HEK293 (cell line): ENCODE data around the gene FERD3L.
"Not testable (repeated sequence)": the region's sequence is repeated elsewhere in the genome, so short reads cannot be mapped to it uniquely, and the experiment has no call there.

Source experiments
- CTCF ChIA-PET: fragments of 350-600 bp; formaldehyde crosslinking; extraction: SDS; loops from one replicate; lab custom pipeline; 2021; ENCODE audit warnings: antibody characterized with exemption; lab: Yijun Ruan, JAX
- POLR2A ChIA-PET: fragments of 300-600 bp; formaldehyde crosslinking; extraction: SDS; loops from one replicate; lab custom pipeline; 2020; ENCODE audit warnings: antibody characterized with exemption, inconsistent platforms; lab: Yijun Ruan, JAX
- H3K27ac ChIP-seq: fragments of 200-500 bp; sonication (Bioruptor generic); 2 replicates; pipeline ENCODE4 v1.5.1; 2014; ENCODE audit warnings: low read depth, low read length, control low read depth, inconsistent platforms; ENCODE audit errors: extremely low read depth
- H3K36me3 ChIP-seq, 2 experiments: fragments of 200-500 bp in 1 of 2; sonication (Bioruptor generic) in 1 of 2; 1 replicate in 1 of 2; 2 replicates in 1 of 2; pipeline ENCODE4 v1.5.1; 2014 to 2017; ENCODE audit warnings: inconsistent platforms in 2 of 2, low read length in 2 of 2; ENCODE audit not compliant: control insufficient read depth in 2 of 2, insufficient read depth in 1 of 2
- H3K4me1 ChIP-seq: fragments of 200-500 bp; sonication (Bioruptor generic); 2 replicates; pipeline ENCODE4 v1.5.1; 2014; ENCODE audit warnings: mild to moderate bottlenecking, low read length, inconsistent platforms; ENCODE audit not compliant: control insufficient read depth, insufficient read depth
- H3K4me3 ChIP-seq: 2 replicates; pipeline ENCODE4 v1.5.1; 2011; ENCODE audit warnings: low read depth, mild to moderate bottlenecking, control low read depth, low read length, moderate library complexity
- H3K9me3 ChIP-seq: fragments of 200-500 bp; sonication (Bioruptor generic); 2 replicates; pipeline ENCODE4 v1.5.1; 2014; ENCODE audit warnings: low read depth, low read length, inconsistent platforms; ENCODE audit not compliant: control insufficient read depth, insufficient read depth
- ELK4 ChIP-seq: IDR thresholded peaks from 2 replicates; pipeline ENCODE4 v1.6.1; 2011; ENCODE audit warnings: mild to moderate bottlenecking, low read depth, low read length, borderline replicate concordance
- GLIS1 ChIP-seq: fragments of 450-650 bp; formaldehyde crosslinking; IDR thresholded peaks from 2 replicates; pipeline ENCODE4 v1.5.1; 2016; ENCODE audit warnings: missing biosample characterization, missing genetic modification characterization
- KLF16 ChIP-seq: fragments of 450-650 bp; formaldehyde crosslinking; IDR thresholded peaks from 2 replicates; pipeline ENCODE4 v1.5.1; 2017; ENCODE audit warnings: missing biosample characterization, missing genetic modification characterization
- MYNN ChIP-seq: fragments of 450-650 bp; formaldehyde crosslinking; IDR thresholded peaks from 2 replicates; pipeline ENCODE4 v1.5.1; 2016; ENCODE audit warnings: missing biosample characterization, missing genetic modification characterization, borderline replicate concordance
- PRDM2 ChIP-seq: fragments of 450-650 bp; formaldehyde crosslinking; IDR thresholded peaks from 2 replicates; pipeline ENCODE4 v1.5.1; 2016; ENCODE audit warnings: missing biosample characterization, missing genetic modification characterization, borderline replicate concordance
- SP3 ChIP-seq: fragments of 450-650 bp; formaldehyde crosslinking; IDR thresholded peaks from 2 replicates; pipeline ENCODE4 v1.5.1; 2016; ENCODE audit warnings: missing biosample characterization, missing genetic modification characterization
- ZBTB6 ChIP-seq: fragments of 450-650 bp; formaldehyde crosslinking; IDR thresholded peaks from 2 replicates; pipeline ENCODE4 v1.5.1; 2017; ENCODE audit warnings: missing biosample characterization, missing genetic modification characterization
- ZNF335 ChIP-seq: fragments of 450-650 bp; formaldehyde crosslinking; conservative IDR thresholded peaks from 2 replicates; pipeline ENCODE4 v1.5.1; 2016; ENCODE audit warnings: missing biosample characterization, missing genetic modification characterization
- ZNF341 ChIP-seq: fragments of 450-650 bp; formaldehyde crosslinking; IDR thresholded peaks from 2 replicates; pipeline ENCODE4; 2016; ENCODE audit warnings: low read depth, missing biosample characterization, missing genetic modification characterization
- ZNF394 ChIP-seq: fragments of 450-650 bp; formaldehyde crosslinking; IDR thresholded peaks from 2 replicates; pipeline ENCODE4 v1.5.1; 2016; ENCODE audit warnings: missing biosample characterization, missing genetic modification characterization, mild to moderate bottlenecking, moderate library complexity, borderline replicate concordance
- ZNF521 ChIP-seq: fragments of 450-650 bp; formaldehyde crosslinking; IDR thresholded peaks from 2 replicates; pipeline ENCODE4 v1.5.1; 2017; ENCODE audit warnings: missing biosample characterization, mild to moderate bottlenecking, missing genetic modification characterization
- ZNF544 ChIP-seq: fragments of 450-650 bp; formaldehyde crosslinking; IDR thresholded peaks from 2 replicates; pipeline ENCODE4 v1.5.0; 2017; ENCODE audit warnings: missing biosample characterization, missing genetic modification characterization
- ZNF623 ChIP-seq: fragments of 450-650 bp; formaldehyde crosslinking; IDR thresholded peaks from 2 replicates; pipeline ENCODE4 v1.5.1; 2016; ENCODE audit warnings: missing biosample characterization, missing genetic modification characterization
- ZNF747 ChIP-seq: fragments of 450-650 bp; formaldehyde crosslinking; IDR thresholded peaks from 2 replicates; pipeline ENCODE4 v1.5.1; 2016; ENCODE audit warnings: missing biosample characterization, missing genetic modification characterization
- ZNF777 ChIP-seq: fragments of 450-650 bp; formaldehyde crosslinking; IDR thresholded peaks from 2 replicates; pipeline ENCODE4 v1.5.1; 2017; ENCODE audit warnings: missing biosample characterization, missing genetic modification characterization, borderline replicate concordance
- TF ChIP-seq, protein P1 (sequence below): fragments of 450-650 bp; formaldehyde crosslinking; IDR thresholded peaks from 2 replicates; pipeline ENCODE4 v1.5.1; 2017; ENCODE audit warnings: missing biosample characterization, missing genetic modification characterization

FERD3L gene, protein sequence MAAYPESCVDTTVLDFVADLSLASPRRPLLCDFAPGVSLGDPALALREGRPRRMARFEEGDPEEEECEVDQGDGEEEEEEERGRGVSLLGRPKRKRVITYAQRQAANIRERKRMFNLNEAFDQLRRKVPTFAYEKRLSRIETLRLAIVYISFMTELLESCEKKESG

GRCh38 chr7:19144661-19145433, at the start of gene FERD3L:
FERD3L (minus strand) TSS chr7:19145421; CDS start chr7:19145362, 59 bp downstream.
- Histone ChIP-seq H3K36me3 (no peaks in the 10 kb centered on the region), H3K4me3 (no peak within 1 kb of the TSS)
- TF ChIP-seq ZNF747 (no peak), ELK4 (no peak), ZNF335 (tag by site-specific recombination) (no peak), ZNF341 (no peak), ZNF394 (no peak)
- TF ChIP-seq, protein P1, sequence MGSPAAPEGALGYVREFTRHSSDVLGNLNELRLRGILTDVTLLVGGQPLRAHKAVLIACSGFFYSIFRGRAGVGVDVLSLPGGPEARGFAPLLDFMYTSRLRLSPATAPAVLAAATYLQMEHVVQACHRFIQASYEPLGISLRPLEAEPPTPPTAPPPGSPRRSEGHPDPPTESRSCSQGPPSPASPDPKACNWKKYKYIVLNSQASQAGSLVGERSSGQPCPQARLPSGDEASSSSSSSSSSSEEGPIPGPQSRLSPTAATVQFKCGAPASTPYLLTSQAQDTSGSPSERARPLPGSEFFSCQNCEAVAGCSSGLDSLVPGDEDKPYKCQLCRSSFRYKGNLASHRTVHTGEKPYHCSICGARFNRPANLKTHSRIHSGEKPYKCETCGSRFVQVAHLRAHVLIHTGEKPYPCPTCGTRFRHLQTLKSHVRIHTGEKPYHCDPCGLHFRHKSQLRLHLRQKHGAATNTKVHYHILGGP (tag by site-specific recombination): no peak
- TF ChIP-seq, all 188 proteins: peak for 0
- ChIA-PET CTCF (no interaction called here), POLR2A (no interaction called here)
- no peak within 1 kb of the TSS for H3K27ac ChIP-seq
- H3K4me1 ChIP-seq: no peaks in the 10 kb centered on the region
- H3K9me3 ChIP-seq: no peaks in the 10 kb centered on the region

DNA sequence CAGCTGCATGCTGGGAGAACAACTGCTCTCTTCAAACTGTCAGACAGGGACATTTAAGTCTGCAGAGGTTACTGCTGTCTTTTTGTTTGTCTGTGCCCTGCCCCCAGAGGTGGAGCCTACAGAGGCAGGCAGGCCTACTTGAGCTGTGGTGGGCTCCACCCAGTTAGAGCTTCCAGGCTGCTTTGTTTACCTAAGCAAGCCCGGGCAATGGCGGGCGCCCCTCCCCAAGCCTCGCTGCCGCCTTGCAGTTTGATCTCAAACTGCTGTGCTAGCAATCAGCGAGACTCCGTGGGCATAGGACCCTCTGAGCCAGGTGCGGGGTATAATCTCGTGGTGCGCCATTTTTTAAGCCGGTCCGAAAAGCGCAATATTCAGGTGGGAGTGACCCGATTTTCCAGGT, 49.2 kb upstream of the FERD3L start:
- POLR2A ChIA-PET, CTCF ChIA-PET, H3K36me3 ChIP-seq, H3K27ac ChIP-seq, H3K4me1 ChIP-seq, H3K9me3 ChIP-seq: not testable (repeated sequence)
- TF ChIP-seq ZNF335 (tag by site-specific recombination): 0 out of 2 replicates have a peak, but pooled peaks have one; percentile 28
- peak overlapping the region; percentile 30 for H3K4me3 ChIP-seq

DNA sequence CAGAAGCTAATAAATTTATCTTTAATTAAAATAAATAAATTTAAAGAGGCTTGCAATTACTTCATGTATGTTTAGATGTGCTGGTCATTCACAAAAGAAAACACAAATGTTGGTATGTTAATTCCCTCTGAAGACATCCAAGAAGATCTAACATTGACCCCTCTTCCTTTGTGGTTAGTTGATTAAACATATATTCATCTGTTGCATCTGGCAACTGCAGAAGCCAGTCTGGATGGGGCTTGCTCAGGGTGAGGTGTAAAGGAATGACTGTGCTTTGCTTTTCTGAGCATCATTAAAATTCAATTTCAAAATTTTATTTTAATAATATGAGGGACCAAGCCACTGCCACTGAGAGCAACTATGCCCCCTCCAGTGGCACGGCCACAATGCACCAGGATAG, 36.4 kb upstream of the FERD3L start:
- Histone ChIP-seq H3K4me3 (no peak overlapping the region), H3K4me1 (no peaks in the 10 kb centered on the region; the same call in 1 of the 2 replicates), H3K27ac (no peak overlapping the region), H3K9me3 (no peaks in the 10 kb centered on the region; the same call in 1 of the 2 replicates), H3K36me3 (no peaks in the 10 kb centered on the region)
- POLR2A ChIA-PET: no interaction called here
- CTCF ChIA-PET: no interaction called here
- no peak for TF ChIP-seq ZNF521 (tag by site-specific recombination)
- TF ChIP-seq ZNF747: no peak
- TF ChIP-seq ZBTB6 (tag by site-specific recombination): no peak
- TF ChIP-seq GLIS1 (tag by site-specific recombination): no peak
- TF ChIP-seq KLF16 (tag by site-specific recombination): no peak
- TF ChIP-seq ZNF777 (tag by site-specific recombination): no peak
- no peak for TF ChIP-seq MYNN (tag by site-specific recombination)
- TF ChIP-seq ZNF623 (tag by site-specific recombination): no peak
- TF ChIP-seq SP3: no peak
- TF ChIP-seq PRDM2 (tag by site-specific recombination): no peak
- no peak for TF ChIP-seq ZNF544 (tag by site-specific recombination)
